Fibroblast of lung (primary cell): ENCODE measurements around the gene CYP2F1. TPM values are rescaled to one million over a fixed set of nuclear protein-coding genes. Genes with fewer than 3 reads are reported as not detected.
"Not testable (repeated sequence)": the region's sequence is repeated elsewhere in the genome, so short reads cannot be mapped to it uniquely, and the experiment has no call there.

ENCODE experiments used
- DNase-seq, 2 donors: peaks; one replicate each; pipeline versions ENCODE4 v3.0.0 to v3.0.0-alpha.2; 2010; ENCODE audit warnings: low read depth in 2 of 2
- H2AFZ ChIP-seq: 2 replicates; pipeline ENCODE4 v1.5.1; 2012; ENCODE audit warnings: low read length, control low read depth, inconsistent platforms
- H3K27ac ChIP-seq: 2 replicates; pipeline ENCODE4 v1.5.1; 2011; ENCODE audit warnings: low read length, control low read depth; ENCODE audit not compliant: insufficient read depth
- H3K27me3 ChIP-seq: 2 replicates; pipeline ENCODE4 v1.5.1; 2011; ENCODE audit warnings: mild to moderate bottlenecking, low read length; ENCODE audit not compliant: control insufficient read depth, insufficient read depth
- H3K36me3 ChIP-seq: 2 replicates; pipeline ENCODE4 v1.5.1; 2011; ENCODE audit warnings: low read length; ENCODE audit not compliant: control insufficient read depth, insufficient read depth
- H3K4me1 ChIP-seq: 2 replicates; pipeline ENCODE4 v1.5.1; 2011; ENCODE audit warnings: low read length; ENCODE audit not compliant: control insufficient read depth, insufficient read depth; ENCODE audit errors: extremely low read depth
- H3K4me2 ChIP-seq: 2 replicates; pipeline ENCODE4 v1.5.1; 2011; ENCODE audit warnings: low read length, control low read depth; ENCODE audit not compliant: insufficient read depth; ENCODE audit errors: extremely low read depth
- H3K4me3 ChIP-seq, 4 experiments: fragments of 200-600 bp in 1 of 4; sonication (generic) in 1 of 4; replicated peaks in 1 of 4; 2 replicates each; pipeline ENCODE4 v1.5.1; 2011 to 2016; ENCODE audit warnings: low read length in 4 of 4, low read depth in 3 of 4, mild to moderate bottlenecking in 3 of 4, control low read depth in 2 of 4, inconsistent platforms in 1 of 4, mixed read lengths in 1 of 4; ENCODE audit not compliant: insufficient read depth in 1 of 4; ENCODE audit errors: control extremely low read depth in 1 of 4
- H3K79me2 ChIP-seq: 2 replicates; pipeline ENCODE4 v1.5.1; 2012; ENCODE audit warnings: mild to moderate bottlenecking, low read length, inconsistent platforms; ENCODE audit not compliant: control insufficient read depth, insufficient read depth
- H3K9ac ChIP-seq: 2 replicates; pipeline ENCODE4 v1.5.1; 2011; ENCODE audit warnings: mild to moderate bottlenecking, low read length, control low read depth; ENCODE audit not compliant: insufficient read depth
- H3K9me3 ChIP-seq: 2 replicates; pipeline ENCODE4 v1.5.1; 2012; ENCODE audit warnings: low read depth, low read length; ENCODE audit not compliant: control insufficient read depth, insufficient read depth
- H4K20me1 ChIP-seq: 2 replicates; pipeline ENCODE4 v1.5.1; 2011; ENCODE audit warnings: low read length; ENCODE audit not compliant: control insufficient read depth, insufficient read depth; ENCODE audit errors: extremely low read depth
- CTCF ChIP-seq, 2 donors: IDR thresholded peaks in 1 of 2; conservative IDR thresholded peaks in 1 of 2; 1 replicate in 1 of 2; 2 replicates in 1 of 2; pipeline ENCODE4 v1.5.1; 2011 to 2012; ENCODE audit warnings: low read length in 2 of 2, control low read depth in 1 of 2, inconsistent platforms in 1 of 2, low read depth in 1 of 2, mild to moderate bottlenecking in 1 of 2
- EZH2 ChIP-seq: IDR thresholded peaks from 2 replicates; pipeline ENCODE4 v1.5.1; 2012; ENCODE audit warnings: low read length, control low read depth, mild to moderate bottlenecking; ENCODE audit errors: missing control alignments
- polyA plus RNA-seq, 2 donors: library from polyadenylated mRNA; depleted of rRNA in 1 of 2; stranded (reverse) in 1 of 2; unstranded in 1 of 2; fragments of >200 nt; gene quantifications; 2 replicates each; pipeline ENCODE4 v1.2.1, GENCODE V29; 2011 to 2012; ENCODE audit warnings: missing spikeins in 1 of 2
- total RNA-seq: library from RNA; depleted of rRNA; stranded (reverse); fragments of >200 nt; gene quantifications from 2 replicates; pipeline ENCODE4 v1.2.1, GENCODE V29; 2014

Gene CYP2F1
- total and polyA plus RNA-seq, 2 donors (not counting 1 experiment from before 2014, with no cell fraction given): not detected

- Histone ChIP-seq H3K4me1 (no peaks in the 10 kb centered on the region), H2AFZ (no peak overlapping the region), H3K27ac (no peak overlapping the region)
These were observed 1.4 kb upstream of the CYP2F1 start for GRCh38 chr19:41112728-41113290.

GRCh38 chr19:41116261-41116660 lies 2.0 kb downstream of the CYP2F1 start:
- Histone ChIP-seq H3K79me2 (no peaks in the 10 kb centered on the region), H2AFZ (no peak overlapping the region), H3K4me3 (no peak overlapping the region), H4K20me1 (no peaks in the 10 kb centered on the region), H3K27me3 (no peaks in the 10 kb centered on the region), H3K9ac (no peak overlapping the region), H3K27ac (no peak overlapping the region), H3K4me2 (no peak overlapping the region), H3K36me3 (no peaks in the 10 kb centered on the region), H3K9me3 (no peaks in the 10 kb centered on the region), H3K4me1 (no peaks in the 10 kb centered on the region)
- no peak for DNase-seq
- TF ChIP-seq EZH2: no peak
- no peak for TF ChIP-seq CTCF (conservative IDR thresholded peaks at IDR 0.05 in 1 of 2, IDR thresholded peaks at IDR 0.05 in 1 of 2; ENCODE audit: low read depth in 1 of 2, low read length in 2 of 2)

More at GRCh38 chr19:41112728-41113290, 1.4 kb upstream of the CYP2F1 start:
- no peak overlapping the region for H3K4me2 ChIP-seq
- no peak overlapping the region for H3K9ac ChIP-seq
- no peaks in the 10 kb centered on the region for H3K36me3 ChIP-seq
- TF ChIP-seq EZH2 (no peak), CTCF (conservative IDR thresholded peaks at IDR 0.05 in 1 of 2, IDR thresholded peaks at IDR 0.05 in 1 of 2; ENCODE audit: low read depth in 1 of 2, low read length in 2 of 2) (no peak)
- no peaks in the 10 kb centered on the region for H3K27me3 ChIP-seq
- no peak overlapping the region for H3K4me3 ChIP-seq
- no peaks in the 10 kb centered on the region for H3K79me2 ChIP-seq
- H4K20me1 ChIP-seq: no peaks in the 10 kb centered on the region
- no peak for DNase-seq
- H3K9me3 ChIP-seq: no peaks in the 10 kb centered on the region

- not testable (repeated sequence) for H3K36me3 ChIP-seq, H3K79me2 ChIP-seq, H4K20me1 ChIP-seq, H3K9me3 ChIP-seq, DNase-seq, H2AFZ ChIP-seq, H3K4me3 ChIP-seq, H3K27ac ChIP-seq, H3K4me1 ChIP-seq, H3K4me2 ChIP-seq, H3K27me3 ChIP-seq, H3K9ac ChIP-seq
These were observed 7.0 kb downstream of the CYP2F1 start for GRCh38 chr19:41120929-41121911.

GRCh38 chr19:41122846-41123245 lies 8.6 kb downstream of the CYP2F1 start:
- not testable (repeated sequence) for H3K9me3 ChIP-seq, H3K36me3 ChIP-seq, H4K20me1 ChIP-seq, H3K27ac ChIP-seq, H3K27me3 ChIP-seq, H3K79me2 ChIP-seq, H3K4me1 ChIP-seq, H3K4me3 ChIP-seq, H3K9ac ChIP-seq, DNase-seq, H3K4me2 ChIP-seq, H2AFZ ChIP-seq
